HepG2 (cell line): ENCODE results near the gene ARRDC1. TPM values are rescaled to one million over a fixed set of nuclear protein-coding genes. Genes with fewer than 3 reads are reported as not detected.
A peak's percentile ranks its signal among the peaks of the same experiment; 100 is the strongest.

Experiments used
- ATAC-seq: fragments of 200-7000 bp; cut with Tn5 transposase; 3 replicates; pipeline ENCODE4 v1.9.1; 2020; ENCODE audit warnings: mild to moderate bottlenecking, moderate library complexity
- BruUV-seq: library from RNA; stranded (reverse); fragments of 400-500 nt; replicated peaks from 2 replicates; lab custom pipeline; 2021; lab: Mats Ljungman, UMichigan
- CTCF ChIA-PET: fragments of 300-600 bp; formaldehyde crosslinking; extraction: SDS; loops from one replicate; lab custom pipeline; 2021; ENCODE audit warnings: low total read pairs, inconsistent platforms, low intra/inter-chr PET ratio; lab: Yijun Ruan, JAX
- POLR2A ChIA-PET: fragments of 350-600 bp; sonication (Branson Sonifier 250); formaldehyde crosslinking; loops from one replicate; lab custom pipeline; 2020; ENCODE audit warnings: antibody characterized with exemption, inconsistent platforms; lab: Yijun Ruan, JAX
- DNase-seq: peaks from one replicate; pipeline ENCODE4 v3.0.0-alpha.2; 2015; ENCODE audit warnings: low spot score
- FAIRE-seq: peaks from 3 replicates; lab custom pipeline; 2011; peaks lifted over from hg19 to GRCh38; lab: Jason Lieb, UNC
- H2AFZ ChIP-seq: one replicate; pipeline ENCODE4 v1.6.1; 2011; ENCODE audit warnings: low read length, inconsistent platforms
- H3K27ac ChIP-seq: fragments of 300-600 bp; 3 replicates; pipeline ENCODE4 v1.8.0; 2011; ENCODE audit warnings: mixed run types, mild to moderate bottlenecking, mixed read lengths, low read length, inconsistent platforms; ENCODE audit not compliant: insufficient read depth; ENCODE audit errors: extremely low read length
- H3K27me3 ChIP-seq, 2 experiments: fragments of 200-600 bp in 1 of 2; 2 replicates in 1 of 2; 3 replicates in 1 of 2; pipeline versions ENCODE4 v1.6.0 to v1.8.0; 2011; ENCODE audit warnings: low read length in 2 of 2, mild to moderate bottlenecking in 2 of 2, moderate library complexity in 2 of 2, inconsistent platforms in 1 of 2; ENCODE audit not compliant: insufficient read depth in 2 of 2, control insufficient read depth in 1 of 2
- H3K36me3 ChIP-seq, 2 experiments: fragments of 200-600 bp in 1 of 2; replicated peaks in 1 of 2; 2 replicates in 1 of 2; 3 replicates in 1 of 2; pipeline versions ENCODE4 v1.5.1 to v1.8.0; 2011; ENCODE audit warnings: low read length in 2 of 2, inconsistent platforms in 1 of 2; ENCODE audit not compliant: insufficient read depth in 2 of 2, control insufficient read depth in 1 of 2
- H3K4me1 ChIP-seq: 2 replicates; pipeline ENCODE4 v1.5.1; 2012; ENCODE audit warnings: low read length, inconsistent platforms; ENCODE audit not compliant: insufficient read depth
- H3K4me2 ChIP-seq: 2 replicates; pipeline ENCODE4 v1.6.0; 2011; ENCODE audit warnings: low read depth, low read length, inconsistent platforms
- H3K4me3 ChIP-seq, 3 experiments: fragments of 200-600 bp in 1 of 3; sonication (generic), shearing (Covaris generic) in 1 of 3; replicated peaks in 1 of 3; 2 replicates each; pipeline ENCODE4 v1.5.1; 2011 to 2016; ENCODE audit warnings: low read length in 3 of 3, inconsistent platforms in 2 of 3, low read depth in 2 of 3, mild to moderate bottlenecking in 2 of 3, control low read depth in 1 of 3, mixed read lengths in 1 of 3; ENCODE audit not compliant: insufficient read depth in 1 of 3
- H3K79me2 ChIP-seq: one replicate; pipeline ENCODE4 v1.6.1; 2011; ENCODE audit warnings: low read length, inconsistent platforms; ENCODE audit not compliant: insufficient read depth
- H3K9ac ChIP-seq: 2 replicates; pipeline ENCODE4 v1.6.0; 2011; ENCODE audit warnings: mild to moderate bottlenecking, low read depth, low read length, inconsistent platforms; ENCODE audit not compliant: insufficient read depth
- H3K9me3 ChIP-seq: 2 replicates; pipeline ENCODE4 v1.5.1; 2012; ENCODE audit warnings: mild to moderate bottlenecking, low read length
- H4K20me1 ChIP-seq: 2 replicates; pipeline ENCODE4 v1.6.0; 2011; ENCODE audit warnings: inconsistent platforms, mild to moderate bottlenecking, low read length, moderate library complexity; ENCODE audit not compliant: insufficient read depth
- BCL6 ChIP-seq: IDR thresholded peaks from 2 replicates; pipeline ENCODE4 v1.6.1; 2016; ENCODE audit warnings: missing genetic modification reagents, missing compliant biosample characterization
- EED ChIP-seq: sonication (generic); formaldehyde crosslinking; IDR thresholded peaks from 2 replicates; pipeline ENCODE4 v1.5.0; 2020; ENCODE audit warnings: mild to moderate bottlenecking, missing genetic modification reagents
- FOXC1 ChIP-seq: sonication (generic); formaldehyde crosslinking; IDR thresholded peaks from 2 replicates; pipeline ENCODE4 v1.8.0; 2022; ENCODE audit warnings: mild to moderate bottlenecking, missing genetic modification reagents, borderline replicate concordance
- GLI4 ChIP-seq: sonication (generic); formaldehyde crosslinking; IDR thresholded peaks from 2 replicates; pipeline ENCODE4 v1.5.1; 2020; ENCODE audit warnings: missing genetic modification reagents, mild to moderate bottlenecking, moderate library complexity, borderline replicate concordance
- HMG20B ChIP-seq: conservative IDR thresholded peaks from 2 replicates; pipeline ENCODE4 v1.6.1; 2016; ENCODE audit warnings: missing genetic modification reagents, missing compliant biosample characterization
- IRF2 ChIP-seq: IDR thresholded peaks from 2 replicates; pipeline ENCODE4 v1.6.1; 2018; ENCODE audit warnings: missing genetic modification reagents, missing compliant biosample characterization
- MLX ChIP-seq: IDR thresholded peaks from 2 replicates; pipeline ENCODE4 v1.6.1; 2016
- MNT ChIP-seq: fragments of 450-650 bp; IDR thresholded peaks from 2 replicates; pipeline ENCODE4 v1.6.1; 2016
- NR2F2 ChIP-seq: IDR thresholded peaks from 2 replicates; pipeline ENCODE4 v1.6.1; 2012; ENCODE audit warnings: low read depth, inconsistent platforms, borderline replicate concordance
- TBL1XR1 ChIP-seq: fragments of 150-350 bp; IDR thresholded peaks from 2 replicates; pipeline ENCODE4 v1.6.1; 2014; ENCODE audit warnings: borderline replicate concordance, low read length; ENCODE audit not compliant: partially characterized antibody
- TGIF2 ChIP-seq: IDR thresholded peaks from 2 replicates; pipeline ENCODE4 v1.6.1; 2016; ENCODE audit warnings: control low read depth, missing compliant biosample characterization
- TRIM22 ChIP-seq: fragments of 450-650 bp; IDR thresholded peaks from 2 replicates; pipeline ENCODE4 v1.6.1; 2017
- U2AF1 ChIP-seq: fragments of 200-400 bp; formaldehyde crosslinking; optimal IDR thresholded peaks from 2 replicates; pipeline ENCODE3; 2017; ENCODE audit warnings: mild to moderate bottlenecking, low read depth, low read length
- ZFYVE20 ChIP-seq: sonication (generic); formaldehyde crosslinking; IDR thresholded peaks from 2 replicates; pipeline ENCODE4 v1.8.0; 2023; ENCODE audit warnings: low read depth, mild to moderate bottlenecking, moderate library complexity, missing genetic modification reagents, borderline replicate concordance
- ZNF260 ChIP-seq: sonication (generic); formaldehyde crosslinking; IDR thresholded peaks from 2 replicates; pipeline ENCODE4 v1.4.0; 2020; ENCODE audit warnings: missing genetic modification reagents, low read depth, mild to moderate bottlenecking, borderline replicate concordance
- ZNF607 ChIP-seq: sonication (generic); formaldehyde crosslinking; IDR thresholded peaks from 2 replicates; pipeline ENCODE4 v1.5.1; 2020; ENCODE audit warnings: missing genetic modification reagents, mild to moderate bottlenecking, borderline replicate concordance
- ZNF800 ChIP-seq: sonication (generic); formaldehyde crosslinking; IDR thresholded peaks from 2 replicates; pipeline ENCODE4 v1.4.0; 2020; ENCODE audit warnings: missing genetic modification reagents
- ZSCAN5A ChIP-seq: sonication (generic); formaldehyde crosslinking; IDR thresholded peaks from 2 replicates; pipeline ENCODE4 v1.8.0; 2022; ENCODE audit warnings: mild to moderate bottlenecking, missing genetic modification reagents, borderline replicate concordance
- WGBS: methylation state at CpG from one replicate; pipeline ENCODE4 v1.1.6; 2017; ENCODE audit warnings: low lambda C conversion rate; 5-methylcytosine and 5-hydroxymethylcytosine counted together
- in situ Hi-C: cut with HindIII; loops from 2 replicates; pipeline ENCODE4 v1.10.0; 2017; ENCODE audit warnings: low pct_unique_long_range_greater_than_20kb; ENCODE audit not compliant: extremely low pct_ligation_motif_present
- intact Hi-C: fragments of 100-400 bp; cut with micrococcal nuclease; formaldehyde crosslinking; loops from one replicate; pipeline ENCODE4 v1.10.0; 2022; ENCODE audit not compliant: unreplicated experiment
- polyA plus RNA-seq, 8 experiments: library from polyadenylated mRNA; depleted of rRNA in 3 of 8; stranded (reverse) in 7 of 8; unstranded in 1 of 8; fragments of >200 nt; fragmentation: Illumina TruSeq in 4 of 8; extraction: Trizol in 4 of 8; gene quantifications; 2 replicates each; pipeline versions ENCODE4 v1.2.1 to v1.2.3, GENCODE V29; 2011 to 2016; ENCODE audit warnings: low read depth in 4 of 8, missing spikeins in 1 of 8, mixed read lengths in 1 of 8; ENCODE audit not compliant: insufficient read depth in 1 of 8
- total RNA-seq, 5 experiments: library from RNA; depleted of rRNA; stranded (reverse); fragments of >200 nt; fragmentation: Illumina TruSeq; extraction: Trizol; gene quantifications; 2 replicates each; pipeline ENCODE4 v1.2.3, GENCODE V29; 2016; ENCODE audit warnings: low read depth in 1 of 5

The ARRDC1 gene
- total and polyA plus RNA-seq, 2 of the 13 experiments (the other 11 are each of a cell fraction or from before 2014, with no cell fraction given) = 21.7 to 44.4 TPM

- Histone ChIP-seq H3K79me2 (peaks cover 68% of the 10 kb centered on the region), H3K4me1 (peaks cover 38% of the 10 kb centered on the region), H3K27ac (peak overlapping the region; percentile 76), H3K4me2 (peak overlapping the region; percentile 76), H3K9me3 (no peaks in the 10 kb centered on the region), H4K20me1 (peaks cover 14% of the 10 kb centered on the region), H3K4me3 (peak overlapping the region; percentile 71 to 90 (median 83)), H3K9ac (peak overlapping the region; percentile 86), H2AFZ (no peak overlapping the region), H3K36me3 (peaks cover 2 to 7% of the 10 kb centered on the region in 2 experiments; a peak in 3 of 5 replicates), H3K27me3 (no peaks in the 10 kb centered on the region; a peak in 1 of 5 replicates)
- ChIA-PET CTCF (no interaction called here), POLR2A (interaction anchor here (1.5 to 2.3 kb wide), 3 partner anchors 12 to 29 kb away, joined by 5 to 25 read pairs (median 18); partner anchors contain the start of genes ARRDC1 and ZMYND19)
- BruUV-seq = TSS peak; percentile 70
- no peak for DNase-seq
- FAIRE-seq = no peak
- WGBS = 54% methylated on average over 4 of the region's 4 CpGs
- no peak for ATAC-seq
- intact Hi-C loops = loop anchor here (5.0 kb wide), 1 partner anchor 42 kb away; no protein-coding TSS in a partner anchor
- in situ Hi-C loops = no loop called here
- TF ChIP-seq MNT (no peak), U2AF1 (no peak), TRIM22 (no peak), TGIF2 (CRISPR knock-in tag) (no peak), ZFYVE20 (no peak), GLI4 (no peak), FOXC1 (CRISPR knock-in tag) (no peak), ZNF800 (CRISPR knock-in tag) (no peak), HMG20B (CRISPR knock-in tag) (no peak), ZSCAN5A (CRISPR knock-in tag) (no peak), NR2F2 (no peak), ZNF260 (no peak), MLX (CRISPR knock-in tag) (no peak), BCL6 (no peak), IRF2 (CRISPR knock-in tag) (no peak), TBL1XR1 (no peak), EED (CRISPR knock-in tag) (no peak), ZNF607 (no peak)
These were observed 14.5 kb downstream of the ARRDC1 start for GRCh38 chr9:137620048-137620405.
